Hepatocyte (in vitro differentiated cells): ENCODE data around the gene CPLANE2. TPM values are rescaled to one million over a fixed set of nuclear protein-coding genes. Genes with fewer than 3 reads are reported as not detected.

Experiments
- DNase-seq: peaks from one replicate; pipeline ENCODE4 v3.0.0-alpha.2; 2016; ENCODE audit warnings: low spot score
- H2AFZ ChIP-seq: fragments of 200-600 bp; sonication (generic); 2 replicates; pipeline ENCODE4 v1.6.0; 2016; ENCODE audit warnings: antibody characterized with exemption, mild to moderate bottlenecking
- H3K27ac ChIP-seq: fragments of 200-600 bp; sonication (generic); 2 replicates; pipeline ENCODE4 v1.5.1; 2016; ENCODE audit warnings: mild to moderate bottlenecking
- H3K27me3 ChIP-seq: fragments of 200-600 bp; sonication (generic); 2 replicates; pipeline ENCODE4 v1.6.1; 2016
- H3K36me3 ChIP-seq: fragments of 200-600 bp; sonication (generic); replicated peaks from 2 replicates; pipeline ENCODE4 v1.5.1; 2016; ENCODE audit warnings: low read depth; ENCODE audit not compliant: insufficient read depth
- H3K4me1 ChIP-seq: fragments of 200-600 bp; sonication (generic); 2 replicates; pipeline ENCODE4 v1.5.1; 2016; ENCODE audit warnings: mild to moderate bottlenecking, moderate library complexity; ENCODE audit not compliant: insufficient read depth
- H3K4me2 ChIP-seq: fragments of 200-600 bp; sonication (generic); 2 replicates; pipeline ENCODE4 v1.6.0; 2016
- H3K4me3 ChIP-seq: fragments of 200-600 bp; sonication (generic); 2 replicates; pipeline ENCODE4 v1.5.1; 2016; ENCODE audit warnings: mild to moderate bottlenecking
- H3K79me2 ChIP-seq: fragments of 200-600 bp; sonication (generic); 2 replicates; pipeline ENCODE4 v1.6.0; 2017; ENCODE audit warnings: mild to moderate bottlenecking
- H3K9me2 ChIP-seq: fragments of 200-600 bp; sonication (generic); replicated peaks from 2 replicates; pipeline ENCODE4 v1.6.0; 2017; ENCODE audit warnings: mild to moderate bottlenecking; ENCODE audit not compliant: insufficient read depth
- H3K9me3 ChIP-seq: fragments of 200-600 bp; sonication (generic); 2 replicates; pipeline ENCODE4 v1.5.1; 2016; ENCODE audit warnings: low read depth, mild to moderate bottlenecking
- H4K20me1 ChIP-seq: fragments of 200-600 bp; sonication (generic); 2 replicates; pipeline ENCODE4 v1.6.0; 2016; ENCODE audit warnings: mild to moderate bottlenecking; ENCODE audit not compliant: insufficient read depth, poor library complexity, severe bottlenecking
- CTCF ChIP-seq: fragments of 200-600 bp; sonication (generic); IDR thresholded peaks from 2 replicates; pipeline ENCODE4 v1.5.1; 2016; ENCODE audit warnings: antibody characterized with exemption, mild to moderate bottlenecking; ENCODE audit not compliant: poor library complexity
- EZH2 ChIP-seq: fragments of 200-600 bp; sonication (generic); IDR thresholded peaks from 2 replicates; pipeline ENCODE4 v1.6.1; 2016; ENCODE audit warnings: antibody characterized with exemption, mild to moderate bottlenecking, borderline replicate concordance
- EZH2phosphoT487 ChIP-seq: fragments of 200-600 bp; sonication (generic); IDR thresholded peaks from one replicate; pipeline ENCODE4 v1.6.1; 2018; ENCODE audit warnings: antibody characterized with exemption, mild to moderate bottlenecking, low read depth, moderate library complexity; ENCODE audit not compliant: unreplicated experiment, severe bottlenecking
- WGBS: methylation state at CpG from one replicate; pipeline ENCODE4 v1.1.6; 2016; ENCODE audit warnings: low lambda C conversion rate; ENCODE audit errors: missing lambda C conversion rate; 5-methylcytosine and 5-hydroxymethylcytosine counted together
- polyA plus RNA-seq: library from polyadenylated mRNA; unstranded; fragments of >200 nt; fragmentation: Nextera tagmentation; extraction: Ambion mirVana; gene quantifications from 2 replicates; pipeline ENCODE4 v1.2.1, GENCODE V29; 2016
- total RNA-seq: library from RNA; depleted of rRNA; stranded (reverse); fragments of >200 nt; gene quantifications from 2 replicates; pipeline ENCODE4 v1.2.3, GENCODE V29; 2014

CPLANE2 gene
- total and polyA plus RNA-seq, 2 experiments from 2014 or later: 5.4 to 6.6 TPM

- Histone ChIP-seq H3K9me3 (no peaks in the 10 kb centered on the region), H3K36me3 (no peaks in the 10 kb centered on the region), H4K20me1 (no peaks in the 10 kb centered on the region), H3K4me1 (peaks cover 17% of the 10 kb centered on the region), H3K27ac (no peak overlapping the region), H3K79me2 (no peaks in the 10 kb centered on the region), H3K27me3 (no peaks in the 10 kb centered on the region), H3K9me2 (no peaks in the 10 kb centered on the region), H3K4me3 (no peak overlapping the region), H3K4me2 (no peak overlapping the region), H2AFZ (no peak overlapping the region)
- TF ChIP-seq EZH2phosphoT487 (no peak), EZH2 (no peak), CTCF (no peak)
- no peak for DNase-seq
- 85% methylated on average over 10 of the region's 10 CpGs for WGBS
These were observed 4.3 kb upstream of the CPLANE2 start for GRCh38 chr1:16241221-16241708.

- Histone ChIP-seq H4K20me1 (no peaks in the 10 kb centered on the region), H3K9me3 (no peaks in the 10 kb centered on the region), H3K4me1 (peaks cover 21% of the 10 kb centered on the region), H3K4me3 (no peak overlapping the region), H3K4me2 (no peak overlapping the region), H3K79me2 (no peaks in the 10 kb centered on the region), H3K36me3 (no peaks in the 10 kb centered on the region), H2AFZ (no peak overlapping the region), H3K9me2 (no peaks in the 10 kb centered on the region), H3K27ac (no peak overlapping the region), H3K27me3 (no peaks in the 10 kb centered on the region)
- 91% methylated on average over 2 of the region's 2 CpGs for WGBS
- TF ChIP-seq EZH2phosphoT487: no peak
- TF ChIP-seq EZH2: no peak
- no peak for TF ChIP-seq CTCF
- DNase-seq: no peak
These were observed 3.0 kb upstream of the CPLANE2 start for GRCh38 chr1:16239972-16240491.

DNA sequence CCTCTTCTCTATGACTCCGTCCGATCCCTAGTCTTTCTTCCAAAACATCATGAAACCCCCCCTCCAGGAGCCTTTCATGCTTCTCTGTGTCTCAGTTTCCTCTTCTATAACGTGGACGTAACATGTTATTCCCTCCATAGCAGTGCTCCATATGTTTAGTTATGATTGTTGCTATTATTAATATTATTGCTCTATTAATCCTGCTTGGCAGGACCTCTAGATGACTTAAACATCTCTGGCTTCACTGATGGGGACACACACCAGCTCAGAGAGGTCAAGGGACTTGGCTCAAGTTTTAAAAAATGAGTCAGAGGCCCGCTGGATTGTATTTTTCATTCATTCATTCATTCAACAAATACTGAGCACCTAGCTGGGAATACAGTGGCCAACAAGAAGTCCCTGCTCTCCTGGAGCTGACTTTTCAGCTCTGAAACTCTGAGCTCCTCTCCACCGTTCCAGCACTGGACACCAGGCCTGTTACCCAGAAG lies 404 bp upstream of the CPLANE2 start:
- peak overlapping the region; percentile 88 for H3K27ac ChIP-seq
- TF ChIP-seq CTCF (no peak), EZH2 (no peak), EZH2phosphoT487 (no peak)
- 36% methylated on average over 6 of the region's 6 CpGs for WGBS

More for the DNA sequence above, 404 bp upstream of the CPLANE2 start:
- H3K4me1 ChIP-seq: peaks cover 16% of the 10 kb centered on the region
- DNase-seq: no peak
- H3K9me2 ChIP-seq: no peaks in the 10 kb centered on the region
- H3K4me3 ChIP-seq: peak overlapping the region; percentile 14
- H2AFZ ChIP-seq: peak overlapping the region; percentile 93
- H3K4me2 ChIP-seq: peak overlapping the region; percentile 92
- H4K20me1 ChIP-seq: no peaks in the 10 kb centered on the region
- no peaks in the 10 kb centered on the region for H3K79me2 ChIP-seq
- no peaks in the 10 kb centered on the region for H3K27me3 ChIP-seq
- no peaks in the 10 kb centered on the region for H3K36me3 ChIP-seq
- H3K9me3 ChIP-seq: no peaks in the 10 kb centered on the region
